Thymus (tissue), 14 donors: ENCODE results near the gene ENPEP. TPM values are rescaled to one million over a fixed set of nuclear protein-coding genes. Genes with fewer than 3 reads are reported as not detected.
A peak's percentile ranks its signal among the peaks of the same experiment; 100 is the strongest.
"Not testable (repeated sequence)": the region's sequence is repeated elsewhere in the genome, so short reads cannot be mapped to it uniquely, and the experiment has no call there.

Source experiments
- DNase-seq, 9 donors: peaks; one replicate each; pipeline ENCODE4 v3.0.0-alpha.2; 2013; ENCODE audit warnings: low spot score in 9 of 9, low read depth in 6 of 9, missing footprints in 1 of 9
- H3K27ac ChIP-seq, 2 donors: one replicate each; pipeline ENCODE4 v1.5.1; 2013; ENCODE audit warnings: control low read depth in 1 of 2, low read depth in 1 of 2, low read length in 1 of 2, mild to moderate bottlenecking in 1 of 2, moderate library complexity in 1 of 2
- H3K27me3 ChIP-seq, 2 donors: one replicate each; pipeline ENCODE4 v1.5.1; 2013; ENCODE audit warnings: low read length in 1 of 2; ENCODE audit not compliant: control insufficient read depth in 2 of 2, insufficient read depth in 1 of 2
- H3K36me3 ChIP-seq, 2 donors: one replicate each; pipeline ENCODE4 v1.5.1; 2013; ENCODE audit warnings: low read length in 1 of 2, mild to moderate bottlenecking in 1 of 2, moderate library complexity in 1 of 2; ENCODE audit not compliant: control insufficient read depth in 2 of 2, insufficient read depth in 2 of 2
- H3K4me1 ChIP-seq, 2 donors: one replicate each; pipeline ENCODE4 v1.5.1; 2013; ENCODE audit warnings: low read length in 2 of 2; ENCODE audit not compliant: control insufficient read depth in 2 of 2, insufficient read depth in 2 of 2
- H3K4me3 ChIP-seq, 2 donors: one replicate each; pipeline ENCODE4 v1.5.1; 2013; ENCODE audit warnings: low read length in 2 of 2, control low read depth in 1 of 2, mild to moderate bottlenecking in 1 of 2
- H3K9me3 ChIP-seq, 2 donors: one replicate each; pipeline ENCODE4 v1.5.1; 2013; ENCODE audit warnings: low read length in 1 of 2, mild to moderate bottlenecking in 1 of 2; ENCODE audit not compliant: control insufficient read depth in 2 of 2, insufficient read depth in 1 of 2
- WGBS: extraction: QIAGEN DNeasy Blood & Tissue Kit; methylation state at CpG from one replicate; pipeline ENCODE4 v1.1.7; 2013; 5-methylcytosine and 5-hydroxymethylcytosine counted together
- long read RNA-seq, 10 donors: transcript quantifications; one replicate each; lab custom pipeline, GENCODE V29; 2026
- polyA plus RNA-seq: library from polyadenylated mRNA; stranded (reverse); fragments of 200-250 nt; gene quantifications from one replicate; pipeline ENCODE4 v1.2.3, GENCODE V29; 2013
- total RNA-seq: library from RNA; stranded (reverse); fragments of 120-200 nt; gene quantifications from one replicate; pipeline ENCODE4 v1.2.4, GENCODE V29; 2013
- donor health status: healthy.

ENPEP gene, protein sequence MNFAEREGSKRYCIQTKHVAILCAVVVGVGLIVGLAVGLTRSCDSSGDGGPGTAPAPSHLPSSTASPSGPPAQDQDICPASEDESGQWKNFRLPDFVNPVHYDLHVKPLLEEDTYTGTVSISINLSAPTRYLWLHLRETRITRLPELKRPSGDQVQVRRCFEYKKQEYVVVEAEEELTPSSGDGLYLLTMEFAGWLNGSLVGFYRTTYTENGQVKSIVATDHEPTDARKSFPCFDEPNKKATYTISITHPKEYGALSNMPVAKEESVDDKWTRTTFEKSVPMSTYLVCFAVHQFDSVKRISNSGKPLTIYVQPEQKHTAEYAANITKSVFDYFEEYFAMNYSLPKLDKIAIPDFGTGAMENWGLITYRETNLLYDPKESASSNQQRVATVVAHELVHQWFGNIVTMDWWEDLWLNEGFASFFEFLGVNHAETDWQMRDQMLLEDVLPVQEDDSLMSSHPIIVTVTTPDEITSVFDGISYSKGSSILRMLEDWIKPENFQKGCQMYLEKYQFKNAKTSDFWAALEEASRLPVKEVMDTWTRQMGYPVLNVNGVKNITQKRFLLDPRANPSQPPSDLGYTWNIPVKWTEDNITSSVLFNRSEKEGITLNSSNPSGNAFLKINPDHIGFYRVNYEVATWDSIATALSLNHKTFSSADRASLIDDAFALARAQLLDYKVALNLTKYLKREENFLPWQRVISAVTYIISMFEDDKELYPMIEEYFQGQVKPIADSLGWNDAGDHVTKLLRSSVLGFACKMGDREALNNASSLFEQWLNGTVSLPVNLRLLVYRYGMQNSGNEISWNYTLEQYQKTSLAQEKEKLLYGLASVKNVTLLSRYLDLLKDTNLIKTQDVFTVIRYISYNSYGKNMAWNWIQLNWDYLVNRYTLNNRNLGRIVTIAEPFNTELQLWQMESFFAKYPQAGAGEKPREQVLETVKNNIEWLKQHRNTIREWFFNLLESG
- 5.6 TPM for total RNA-seq
- 5.6 TPM for polyA plus RNA-seq
- long read RNA-seq, donor 1, result 0 reads
- long read RNA-seq, donor 2, result 0 reads
- long read RNA-seq, donor 3, full-length matches to known transcripts, result 1 of 1 reads
- long read RNA-seq, donor 3, partial matches to known transcripts, result 0 of 1 reads
- long read RNA-seq, donor 3, other reads (novel, unspliced or antisense), result 0 of 1 reads
- long read RNA-seq, donor 4, result 0 reads
- long read RNA-seq, donor 5, full-length matches to known transcripts, result 3 of 3 reads
- long read RNA-seq, donor 5, partial matches to known transcripts, result 0 of 3 reads
- long read RNA-seq, donor 5, other reads (novel, unspliced or antisense), result 0 of 3 reads
- long read RNA-seq, donor 6, full-length matches to known transcripts, result 2 of 2 reads
- long read RNA-seq, donor 6, partial matches to known transcripts, result 0 of 2 reads
- long read RNA-seq, donor 6, other reads (novel, unspliced or antisense), result 0 of 2 reads
- long read RNA-seq, donor 7, partial matches to known transcripts, result 0 of 1 reads
- long read RNA-seq, donor 7, other reads (novel, unspliced or antisense), result 0 of 1 reads
- long read RNA-seq, donor 8, result 0 reads
- long read RNA-seq, donor 9, full-length matches to known transcripts, result 2 of 2 reads
- long read RNA-seq, donor 9, partial matches to known transcripts, result 0 of 2 reads
- long read RNA-seq, donor 9, other reads (novel, unspliced or antisense), result 0 of 2 reads
- long read RNA-seq, donor 10, full-length matches to known transcripts, result 1 of 1 reads
- long read RNA-seq, donor 10, partial matches to known transcripts, result 0 of 1 reads
- long read RNA-seq, donor 10, other reads (novel, unspliced or antisense), result 0 of 1 reads

DNA sequence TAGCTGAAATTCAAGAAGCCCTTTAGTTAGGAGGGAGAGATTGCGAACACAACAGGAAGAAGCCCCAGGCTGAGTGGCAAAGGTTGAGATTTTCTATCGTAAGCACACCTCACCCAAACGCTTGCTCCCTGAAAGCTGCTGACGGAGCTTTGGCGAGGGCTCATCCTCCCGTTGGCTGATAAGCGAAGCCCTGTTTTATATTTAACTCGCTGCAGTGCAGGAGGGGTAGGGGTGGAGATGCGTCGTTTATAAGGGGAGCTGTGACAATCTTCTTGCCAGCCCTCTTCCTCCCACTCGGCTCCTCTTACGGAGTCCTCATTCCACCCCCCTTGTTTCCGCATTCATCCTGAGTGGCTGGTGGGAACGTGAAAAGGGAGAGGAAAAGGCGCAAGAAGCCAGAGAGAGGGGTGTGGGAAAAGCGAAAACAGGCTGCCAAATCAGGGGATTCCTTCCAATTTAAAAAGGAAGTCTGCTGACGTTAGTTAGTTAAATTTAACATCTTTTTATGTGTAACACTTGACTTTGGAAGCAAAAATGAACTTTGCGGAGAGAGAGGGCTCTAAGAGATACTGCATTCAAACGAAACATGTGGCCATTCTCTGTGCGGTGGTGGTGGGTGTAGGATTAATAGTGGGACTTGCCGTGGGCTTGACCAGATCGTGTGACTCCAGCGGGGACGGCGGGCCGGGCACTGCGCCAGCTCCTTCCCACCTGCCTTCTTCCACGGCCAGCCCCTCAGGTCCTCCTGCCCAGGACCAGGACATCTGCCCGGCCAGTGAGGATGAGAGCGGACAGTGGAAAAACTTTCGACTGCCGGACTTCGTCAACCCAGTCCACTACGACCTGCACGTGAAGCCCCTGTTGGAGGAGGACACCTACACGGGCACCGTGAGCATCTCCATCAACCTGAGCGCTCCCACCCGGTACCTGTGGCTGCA is at the start of gene ENPEP:
TSS of gene ENPEP (plus strand) at position 275 of the 938 bp plus-strand sequence. CDS start at position 535, 260 bp downstream.
- WGBS, result 78% methylated on average over 39 of the region's 39 CpGs
- no peaks in the 10 kb centered on the region for H3K36me3 ChIP-seq
- H3K27me3 ChIP-seq, result no peaks in the 10 kb centered on the region
- peak within 1 kb of the TSS in 1 of 2 donors; percentile 51 for H3K27ac ChIP-seq
- H3K4me1 ChIP-seq, result no peaks in the 10 kb centered on the region
- H3K4me3 ChIP-seq, result peak within 1 kb of the TSS in 1 of 2 donors; percentile 29
- no peaks in the 10 kb centered on the region for H3K9me3 ChIP-seq
- no peak for DNase-seq

DNA sequence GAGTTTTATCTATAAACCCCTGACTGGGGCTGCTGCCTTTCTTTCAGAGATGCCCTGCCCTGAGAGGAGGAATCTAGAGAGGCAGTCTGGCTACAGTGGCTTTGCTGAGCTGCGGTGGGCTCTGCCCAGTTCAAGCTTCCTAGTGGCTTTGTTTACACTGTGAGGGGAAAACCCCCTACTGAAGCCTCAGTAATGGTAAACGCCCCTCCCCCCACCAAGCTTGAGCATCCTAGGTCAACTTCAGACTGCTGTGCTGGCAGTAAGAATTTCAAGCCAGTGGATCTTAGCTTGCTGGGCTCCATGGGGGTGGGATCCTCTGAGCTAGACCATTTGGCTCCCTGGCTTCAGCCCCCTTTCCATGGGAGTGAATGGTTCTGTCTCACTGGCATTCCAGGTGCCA is 44.1 kb upstream of the ENPEP start:
- DNase-seq, H3K4me1 ChIP-seq, H3K27me3 ChIP-seq, H3K9me3 ChIP-seq, H3K4me3 ChIP-seq, H3K27ac ChIP-seq, H3K36me3 ChIP-seq: not testable (repeated sequence)
- WGBS, result 80% methylated on average over 2 of the region's 2 CpGs

DNA sequence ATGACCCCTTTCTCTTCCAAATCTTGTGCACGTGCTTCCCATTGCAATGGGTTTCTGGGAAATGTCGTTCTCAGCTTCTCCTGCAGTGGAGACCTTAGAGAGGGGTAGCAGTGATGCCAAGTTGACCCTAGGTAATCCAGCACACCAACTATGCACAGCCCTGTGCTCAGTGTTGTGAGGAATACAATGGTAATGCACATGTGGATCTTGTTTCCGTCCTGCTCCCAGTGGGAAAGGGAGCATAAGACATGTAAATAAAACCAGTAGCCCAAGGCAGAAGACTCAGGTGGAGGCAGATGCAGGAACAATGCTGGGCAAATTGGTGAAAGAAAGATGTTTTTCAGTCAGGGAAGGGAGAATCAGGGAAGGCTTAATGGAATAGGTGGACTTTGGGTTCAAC is 38.7 kb upstream of the ENPEP start:
- WGBS, result 78% methylated on average over 3 of the region's 3 CpGs
- H3K4me3 ChIP-seq, H3K4me1 ChIP-seq, H3K27ac ChIP-seq, H3K9me3 ChIP-seq, H3K36me3 ChIP-seq, DNase-seq, H3K27me3 ChIP-seq: not testable (repeated sequence)

DNA sequence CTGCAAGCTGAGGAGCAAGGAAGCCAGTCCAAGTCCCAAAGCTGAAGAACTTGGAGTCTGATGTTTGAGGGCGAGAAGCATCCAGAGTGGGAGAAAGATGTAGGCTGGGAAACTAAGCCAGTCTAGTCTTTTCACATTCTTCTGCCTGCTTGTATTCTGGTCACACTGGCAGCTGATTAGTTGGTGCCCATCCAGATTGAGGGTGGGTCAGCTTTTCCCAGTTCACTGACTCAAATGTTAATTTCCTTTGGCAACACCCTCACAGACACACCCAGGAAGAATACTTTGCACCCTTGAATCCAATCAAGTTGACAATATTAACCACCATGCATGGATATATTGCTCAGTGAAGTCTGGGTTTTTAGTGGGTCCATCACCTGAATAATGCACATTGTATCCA is 36.7 kb upstream of the ENPEP start:
- not testable (repeated sequence) for H3K36me3 ChIP-seq, H3K4me3 ChIP-seq, H3K27ac ChIP-seq, H3K27me3 ChIP-seq, H3K4me1 ChIP-seq, DNase-seq, H3K9me3 ChIP-seq
- 98% methylated on average over 1 of the region's 1 CpG for WGBS

DNA sequence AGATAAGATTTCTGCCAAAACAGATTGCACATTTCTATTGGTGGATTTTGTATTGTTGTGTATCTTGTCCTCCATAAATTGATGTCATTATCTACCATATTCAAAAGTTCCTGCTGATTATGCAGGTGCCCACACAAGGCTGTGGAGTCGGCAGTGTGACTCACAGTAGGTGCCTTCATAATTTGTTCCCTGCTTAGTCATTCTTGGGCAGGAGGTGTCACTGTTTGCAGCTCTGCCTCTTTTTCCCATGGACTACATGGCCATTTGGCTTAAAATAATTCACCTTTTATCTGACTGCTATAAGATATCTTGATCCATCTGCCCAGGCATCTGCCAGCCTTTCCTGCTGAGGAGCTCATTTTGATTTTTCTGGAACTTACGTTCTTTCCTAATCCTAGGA is 33.6 kb upstream of the ENPEP start:
- Histone ChIP-seq H3K27me3 (no peaks in the 10 kb centered on the region), H3K36me3 (no peaks in the 10 kb centered on the region), H3K4me1 (no peaks in the 10 kb centered on the region), H3K27ac (no peak overlapping the region), H3K9me3 (no peaks in the 10 kb centered on the region), H3K4me3 (no peak overlapping the region)
- DNase-seq, result no peak
- WGBS, result 84% methylated on average over 2 of the region's 2 CpGs

DNA sequence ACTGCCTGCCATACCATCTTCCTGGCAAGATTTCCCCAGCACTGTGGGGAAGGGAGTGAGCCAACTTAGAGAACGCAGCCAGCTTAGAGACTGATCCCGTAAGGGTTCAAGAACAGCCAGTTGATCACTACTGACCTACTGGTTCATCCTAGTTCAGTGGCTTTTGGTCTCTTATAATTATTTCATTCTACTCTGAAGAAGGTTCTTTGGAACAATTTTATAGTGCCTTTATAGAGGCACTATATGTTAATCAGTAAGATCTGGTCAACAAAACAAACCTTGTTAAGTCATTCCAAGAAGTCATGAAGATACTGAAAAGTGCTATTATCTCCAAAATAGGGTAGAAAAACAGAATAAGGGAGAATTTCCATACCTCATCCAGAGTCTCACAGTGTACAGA is 33.2 kb upstream of the ENPEP start:
- no peak overlapping the region for H3K4me3 ChIP-seq
- H3K4me1 ChIP-seq, result no peaks in the 10 kb centered on the region
- no peaks in the 10 kb centered on the region for H3K27me3 ChIP-seq
- DNase-seq, result no peak
- no peak overlapping the region for H3K27ac ChIP-seq
- no peaks in the 10 kb centered on the region for H3K9me3 ChIP-seq
- H3K36me3 ChIP-seq, result no peaks in the 10 kb centered on the region
- WGBS, result 98% methylated on average over 2 of the region's 2 CpGs

DNA sequence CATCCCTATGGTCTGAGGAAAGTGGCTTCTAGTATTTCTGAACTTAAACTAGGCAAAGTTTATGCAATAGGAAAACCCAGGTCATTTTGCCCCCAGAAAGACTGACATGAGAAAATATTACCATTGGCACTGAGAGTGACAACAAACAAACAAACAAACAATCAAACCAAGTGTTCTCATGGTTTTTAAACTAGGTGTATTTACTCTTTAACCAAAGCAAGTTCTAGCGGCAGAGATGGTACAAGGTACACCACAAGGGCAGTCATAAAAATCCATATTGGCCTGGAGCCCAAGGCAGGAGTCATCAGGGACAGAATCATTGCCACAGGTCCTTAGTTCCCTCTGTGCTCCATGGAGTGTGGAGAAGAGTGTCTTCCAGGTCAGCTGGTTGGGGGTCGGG is 26.0 kb upstream of the ENPEP start:
- DNase-seq, result no peak
- WGBS, result 95% methylated on average over 2 of the region's 2 CpGs

More for the DNA sequence above, 26.0 kb upstream of the ENPEP start:
- no peaks in the 10 kb centered on the region for H3K4me1 ChIP-seq
- H3K27me3 ChIP-seq, result no peaks in the 10 kb centered on the region
- no peaks in the 10 kb centered on the region for H3K9me3 ChIP-seq
- H3K27ac ChIP-seq, result no peak overlapping the region
- no peaks in the 10 kb centered on the region for H3K36me3 ChIP-seq
- H3K4me3 ChIP-seq, result no peak overlapping the region
